Large intestine (tissue), 3 donors: ENCODE results near the gene CLCN1. TPM values are rescaled to one million over a fixed set of nuclear protein-coding genes. Genes with fewer than 3 reads are reported as not detected.

Source experiments
- DNase-seq, 2 donors: peaks; one replicate each; pipeline versions ENCODE4 v3.0.0 to v3.0.0-alpha.2; 2013
- H3K27ac ChIP-seq: one replicate; pipeline ENCODE4 v1.5.1; 2013; ENCODE audit warnings: low read length
- H3K27me3 ChIP-seq: 2 replicates; pipeline ENCODE4 v1.6.1; 2013; ENCODE audit warnings: low read length; ENCODE audit not compliant: control insufficient read depth, insufficient read depth
- H3K36me3 ChIP-seq: 2 replicates; pipeline ENCODE4 v1.6.1; 2013; ENCODE audit warnings: low read length; ENCODE audit not compliant: control insufficient read depth, insufficient read depth
- H3K4me1 ChIP-seq: one replicate; pipeline ENCODE4 v1.6.1; 2013; ENCODE audit warnings: low read length; ENCODE audit not compliant: control insufficient read depth, insufficient read depth
- H3K4me3 ChIP-seq: one replicate; pipeline ENCODE4 v1.5.1; 2013; ENCODE audit warnings: low read length
- H3K9me3 ChIP-seq: one replicate; pipeline ENCODE4 v1.6.1; 2013; ENCODE audit warnings: mild to moderate bottlenecking, low read depth, low read length, moderate library complexity; ENCODE audit not compliant: control insufficient read depth
- WGBS: methylation state at CpG from one replicate; pipeline ENCODE4 v1.1.5; 2013; ENCODE audit warnings: low lambda C conversion rate; ENCODE audit not compliant: insufficient coverage; 5-methylcytosine and 5-hydroxymethylcytosine counted together
- polyA plus RNA-seq: library from polyadenylated mRNA; unstranded; fragments of 120-200 nt; gene quantifications from one replicate; pipeline ENCODE4 v1.2.1, GENCODE V29; 2013

Gene CLCN1
- polyA plus RNA-seq, 1 donor: 1.6 TPM

DNA sequence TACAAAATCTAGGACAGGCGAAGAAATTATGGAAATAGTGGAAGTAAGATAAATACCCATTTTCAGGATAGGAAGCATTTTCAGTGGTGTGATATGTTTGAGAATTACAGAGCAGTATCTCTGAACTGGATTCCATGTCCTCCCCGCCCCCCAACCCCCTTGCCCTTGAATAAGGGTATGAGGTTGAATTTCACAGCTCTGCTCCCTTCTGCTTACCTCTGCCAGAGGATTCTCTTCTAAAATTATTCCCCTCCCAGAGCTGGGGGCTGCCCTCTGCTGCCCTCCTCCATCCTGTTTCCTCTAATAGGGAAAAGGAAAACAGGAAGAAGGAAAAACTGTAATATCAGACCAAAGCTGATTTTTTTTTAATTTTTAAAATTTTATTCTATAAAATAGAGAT, 7.3 kb upstream of the CLCN1 start:
- Histone ChIP-seq H3K4me1 (no peaks in the 10 kb centered on the region), H3K9me3 (no peaks in the 10 kb centered on the region), H3K36me3 (peaks cover 39% of the 10 kb centered on the region), H3K4me3 (no peak overlapping the region), H3K27me3 (no peaks in the 10 kb centered on the region), H3K27ac (no peak overlapping the region)
- no CpG with 5 or more reads among the region's 2 CpGs for WGBS
- no peak for DNase-seq

DNA sequence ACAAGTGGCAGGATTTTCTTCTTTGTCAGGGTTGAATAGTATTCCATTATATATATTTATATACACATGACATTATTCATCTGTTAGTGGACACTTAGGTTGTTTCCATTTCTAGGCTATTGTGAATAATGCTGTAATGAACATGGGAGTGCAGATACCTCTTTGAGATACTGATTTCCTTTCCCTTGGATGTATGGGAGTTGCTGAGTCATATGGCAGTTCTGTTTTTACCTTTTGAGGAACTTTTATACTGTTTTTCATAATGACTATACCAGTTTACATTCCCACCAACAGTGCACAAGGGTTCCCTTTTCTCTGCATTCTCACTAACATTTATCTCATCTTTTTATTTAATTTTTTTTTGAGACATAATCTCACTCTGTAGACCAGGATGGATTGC, 1.8 kb upstream of the CLCN1 start:
- Histone ChIP-seq H3K36me3 (no peaks in the 10 kb centered on the region), H3K9me3 (no peaks in the 10 kb centered on the region), H3K27ac (no peak overlapping the region), H3K27me3 (no peaks in the 10 kb centered on the region), H3K4me1 (peaks cover 3% of the 10 kb centered on the region), H3K4me3 (no peak overlapping the region)
- no peak for DNase-seq

GRCh38 chr7:143316492-143316891, 581 bp downstream of the CLCN1 start:
- no peak overlapping the region for H3K27ac ChIP-seq
- peaks cover 8% of the 10 kb centered on the region for H3K4me1 ChIP-seq
- no peak for DNase-seq
- WGBS: no CpG with 5 or more reads among the region's 4 CpGs
- H3K27me3 ChIP-seq: no peaks in the 10 kb centered on the region
- H3K9me3 ChIP-seq: no peaks in the 10 kb centered on the region
- H3K36me3 ChIP-seq: no peaks in the 10 kb centered on the region
- no peak overlapping the region for H3K4me3 ChIP-seq

- Histone ChIP-seq H3K27me3 (no peaks in the 10 kb centered on the region), H3K9me3 (no peaks in the 10 kb centered on the region), H3K4me1 (peaks cover 12% of the 10 kb centered on the region), H3K36me3 (no peaks in the 10 kb centered on the region), H3K4me3 (no peak overlapping the region), H3K27ac (peak overlapping the region; percentile 20)
- DNase-seq: peak; percentile 31 to 41
- no CpG with 5 or more reads among the region's 5 CpGs for WGBS
These were observed 2.8 kb downstream of the CLCN1 start for GRCh38 chr7:143318661-143319060.

- Histone ChIP-seq H3K4me3 (no peak overlapping the region), H3K36me3 (no peaks in the 10 kb centered on the region), H3K9me3 (no peaks in the 10 kb centered on the region), H3K27me3 (no peaks in the 10 kb centered on the region), H3K27ac (no peak overlapping the region), H3K4me1 (peaks cover 12% of the 10 kb centered on the region)
- no peak for DNase-seq
- no CpG with 5 or more reads among the region's 9 CpGs for WGBS
These were observed 4.7 kb downstream of the CLCN1 start for GRCh38 chr7:143320620-143321019.

- H3K4me1 ChIP-seq: peaks cover 12% of the 10 kb centered on the region
- no peak overlapping the region for H3K4me3 ChIP-seq
- no peaks in the 10 kb centered on the region for H3K36me3 ChIP-seq
- no peak for DNase-seq
- H3K27me3 ChIP-seq: no peaks in the 10 kb centered on the region
- WGBS: no CpG with 5 or more reads among the region's 10 CpGs
- H3K9me3 ChIP-seq: no peaks in the 10 kb centered on the region
- no peak overlapping the region for H3K27ac ChIP-seq
These were observed 5.3 kb downstream of the CLCN1 start for GRCh38 chr7:143321242-143321641.

- H3K4me3 ChIP-seq: no peak overlapping the region
- no peaks in the 10 kb centered on the region for H3K36me3 ChIP-seq
- peaks cover 12% of the 10 kb centered on the region for H3K4me1 ChIP-seq
- no peak overlapping the region for H3K27ac ChIP-seq
- H3K9me3 ChIP-seq: no peaks in the 10 kb centered on the region
- DNase-seq: no peak
- no peaks in the 10 kb centered on the region for H3K27me3 ChIP-seq
- WGBS: no CpG with 5 or more reads among the region's 4 CpGs
These were observed 5.8 kb downstream of the CLCN1 start for GRCh38 chr7:143321734-143322133.

DNA sequence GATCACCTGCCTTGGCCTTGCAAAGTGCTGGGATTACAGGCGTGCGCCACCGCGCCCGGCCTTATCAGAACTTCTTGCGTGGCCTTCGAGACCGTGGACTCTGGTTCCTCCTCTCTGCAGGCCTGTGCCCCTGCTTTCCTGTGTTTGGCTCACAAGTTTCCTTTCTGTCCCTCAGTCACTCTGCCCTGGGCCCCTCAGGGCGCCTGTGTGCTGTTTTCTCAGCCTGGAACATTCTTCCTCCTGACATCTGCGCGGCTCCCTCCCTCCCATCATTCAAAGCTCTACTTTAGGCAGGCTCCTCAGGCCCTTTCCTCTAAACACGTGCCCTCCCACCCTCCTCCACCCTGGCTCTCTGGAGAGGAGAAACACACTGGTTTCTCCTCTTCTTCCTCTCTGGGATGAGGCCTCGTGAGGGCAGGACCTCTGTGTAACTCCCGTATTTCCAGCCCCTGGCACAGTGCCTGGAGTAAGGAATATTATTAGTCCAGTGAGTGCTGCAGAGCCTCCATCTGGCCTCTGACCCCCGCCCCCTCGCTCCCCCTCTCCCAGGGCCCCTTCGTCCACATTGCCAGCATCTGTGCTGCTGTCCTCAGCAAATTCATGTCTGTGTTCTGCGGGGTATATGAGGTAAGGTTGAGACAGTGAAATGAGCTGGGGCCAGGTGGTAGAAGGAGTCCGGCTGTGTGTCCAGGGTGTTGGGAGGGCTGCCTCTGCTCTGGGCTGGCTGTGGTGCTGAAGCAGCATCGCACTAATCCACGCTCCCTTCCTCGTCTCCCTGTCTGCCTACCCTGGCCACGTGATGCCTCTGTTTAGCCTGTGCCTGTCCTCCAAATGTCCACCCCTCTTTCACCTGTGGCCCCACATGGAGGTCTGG, 7.1 kb downstream of the CLCN1 start:
- no peaks in the 10 kb centered on the region for H3K36me3 ChIP-seq
- no CpG with 5 or more reads among the region's 23 CpGs for WGBS
- H3K4me3 ChIP-seq: no peak overlapping the region
- H3K4me1 ChIP-seq: peaks cover 12% of the 10 kb centered on the region
- H3K27me3 ChIP-seq: no peaks in the 10 kb centered on the region
- no peak overlapping the region for H3K27ac ChIP-seq
- H3K9me3 ChIP-seq: no peaks in the 10 kb centered on the region
- peak; percentile 20 to 65 for DNase-seq

DNA sequence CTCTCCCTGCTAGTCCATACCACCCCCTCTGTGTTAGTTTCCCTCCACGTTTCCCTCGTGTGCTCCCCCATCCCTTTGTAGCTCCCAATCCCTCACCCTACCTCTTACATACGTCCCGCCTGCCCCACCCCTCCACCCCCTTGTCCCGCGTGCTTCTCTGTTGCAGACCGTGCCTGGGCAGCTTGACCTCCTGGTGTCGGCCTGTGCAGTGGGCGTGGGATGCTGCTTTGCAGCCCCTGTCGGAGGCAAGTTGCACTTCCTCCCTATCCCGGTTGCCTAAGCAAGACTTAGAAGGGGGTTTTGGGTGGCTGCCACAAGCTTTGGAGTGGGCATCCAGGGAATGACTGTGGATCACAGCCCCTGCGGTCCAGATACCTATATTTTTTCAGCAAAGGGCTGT, 7.7 kb downstream of the CLCN1 start:
- no peaks in the 10 kb centered on the region for H3K9me3 ChIP-seq
- no peak overlapping the region for H3K4me3 ChIP-seq
- H3K4me1 ChIP-seq: peaks cover 12% of the 10 kb centered on the region
- no peaks in the 10 kb centered on the region for H3K36me3 ChIP-seq
- no peak for DNase-seq
- H3K27ac ChIP-seq: no peak overlapping the region
- WGBS: no CpG with 5 or more reads among the region's 12 CpGs
- H3K27me3 ChIP-seq: no peaks in the 10 kb centered on the region

- no peak overlapping the region for H3K27ac ChIP-seq
- WGBS: no CpG with 5 or more reads among the region's 2 CpGs
- DNase-seq: no peak
These were observed 9.3 kb downstream of the CLCN1 start for GRCh38 chr7:143325240-143325639.

GRCh38 chr7:143327903-143328302, 12.0 kb downstream of the CLCN1 start:
- Histone ChIP-seq H3K9me3 (no peaks in the 10 kb centered on the region), H3K36me3 (no peaks in the 10 kb centered on the region), H3K27ac (no peak overlapping the region), H3K4me1 (peaks cover 4% of the 10 kb centered on the region), H3K27me3 (no peaks in the 10 kb centered on the region), H3K4me3 (no peak overlapping the region)
- no CpG with 5 or more reads among the region's 5 CpGs for WGBS
- no peak for DNase-seq

More at GRCh38 chr7:143325240-143325639, 9.3 kb downstream of the CLCN1 start:
- H3K27me3 ChIP-seq: no peaks in the 10 kb centered on the region
- no peaks in the 10 kb centered on the region for H3K9me3 ChIP-seq
- no peak overlapping the region for H3K4me3 ChIP-seq
- no peaks in the 10 kb centered on the region for H3K36me3 ChIP-seq
- H3K4me1 ChIP-seq: peaks cover 4% of the 10 kb centered on the region
